GM12878 (cell line): ENCODE measurements around the gene TAF4. TPM values are rescaled to one million over a fixed set of nuclear protein-coding genes. Genes with fewer than 3 reads are reported as not detected.

Experiments
- ATAC-seq: fragments of 200-7000 bp; cut with Tn5 transposase; 3 replicates; pipeline ENCODE4 v1.9.1; 2020; ENCODE audit warnings: mild to moderate bottlenecking, moderate library complexity
- BruUV-seq: library from RNA; stranded (reverse); fragments of 400-500 nt; replicated peaks from 2 replicates; lab custom pipeline; 2021; lab: Mats Ljungman, UMichigan
- CTCF ChIA-PET: fragments of 300-600 bp; sonication (Branson Sonifier 250); formaldehyde crosslinking; extraction: SDS; loops from one replicate; lab custom pipeline; 2021; ENCODE audit warnings: inconsistent platforms; lab: Yijun Ruan, JAX
- POLR2A ChIA-PET: fragments of 350-600 bp; formaldehyde crosslinking; extraction: SDS; loops from one replicate; lab custom pipeline; 2021; ENCODE audit warnings: inconsistent platforms; lab: Charles Lee
- RAD21 ChIA-PET: fragments of 300-600 bp; sonication (Branson Sonifier 250); formaldehyde crosslinking; loops from one replicate; lab custom pipeline; 2023; ENCODE audit warnings: antibody characterized with exemption; ENCODE audit not compliant: unreplicated experiment; lab: Charles Lee
- SMC1A ChIA-PET: fragments of 300-600 bp; sonication (Branson Sonifier 250); formaldehyde crosslinking; loops from one replicate; lab custom pipeline; 2023; ENCODE audit not compliant: unreplicated experiment, uncharacterized antibody; lab: Charles Lee
- DNase-seq: peaks from one replicate; pipeline ENCODE4 v3.0.0-alpha.2; 2011; ENCODE audit warnings: low read depth, low spot score
- FAIRE-seq: peaks from 3 replicates; lab custom pipeline; 2011; peaks lifted over from hg19 to GRCh38; lab: Jason Lieb, UNC
- H2AFZ ChIP-seq: 2 replicates; pipeline ENCODE4 v1.6.0; 2011; ENCODE audit warnings: low read depth, low read length, control low read depth; ENCODE audit not compliant: control insufficient read depth
- H3K27ac ChIP-seq: 2 replicates; pipeline ENCODE4 v1.5.1; 2011; ENCODE audit warnings: control low read depth; ENCODE audit not compliant: control insufficient read depth, insufficient read depth
- H3K27me3 ChIP-seq, 2 experiments: replicated peaks in 1 of 2; 2 replicates each; pipeline versions ENCODE4 v1.6.0 to v1.6.1; 2011; ENCODE audit warnings: low read length in 1 of 2; ENCODE audit not compliant: control insufficient read depth in 2 of 2, insufficient read depth in 2 of 2
- H3K36me3 ChIP-seq, 2 experiments: 2 replicates each; pipeline ENCODE4 v1.5.1; 2011; ENCODE audit warnings: low read length in 1 of 2; ENCODE audit not compliant: control insufficient read depth in 2 of 2, insufficient read depth in 2 of 2
- H3K4me1 ChIP-seq: 2 replicates; pipeline ENCODE4 v1.6.1; 2011; ENCODE audit warnings: mild to moderate bottlenecking, low read length, moderate library complexity, mixed read lengths; ENCODE audit not compliant: control insufficient read depth, insufficient read depth
- H3K4me2 ChIP-seq: 2 replicates; pipeline ENCODE4 v1.6.0; 2011; ENCODE audit warnings: control low read depth; ENCODE audit not compliant: control insufficient read depth, insufficient read depth
- H3K4me3 ChIP-seq: fragments of 200-600 bp; sonication (generic); 2 replicates; pipeline ENCODE4 v1.5.1; 2016
- H3K79me2 ChIP-seq: 2 replicates; pipeline ENCODE4 v1.6.0; 2011; ENCODE audit warnings: low read length; ENCODE audit not compliant: control insufficient read depth, insufficient read depth
- H3K9ac ChIP-seq: 2 replicates; pipeline ENCODE4 v1.8.0; 2011; ENCODE audit warnings: low read length, control low read depth, mixed read lengths; ENCODE audit not compliant: control insufficient read depth, insufficient read depth
- H3K9me3 ChIP-seq: replicated peaks from 3 replicates; pipeline ENCODE4 v1.5.1; 2011; ENCODE audit warnings: mild to moderate bottlenecking, low read length; ENCODE audit not compliant: control insufficient read depth, insufficient read depth
- H4K20me1 ChIP-seq: 2 replicates; pipeline ENCODE4 v1.6.0; 2011; ENCODE audit not compliant: control insufficient read depth, insufficient read depth
- CREM ChIP-seq: IDR thresholded peaks from 2 replicates; pipeline ENCODE4 v1.6.1; 2014; ENCODE audit warnings: antibody characterized with exemption, low read depth
- CTCF ChIP-seq, 3 experiments: IDR thresholded peaks in 2 of 3; conservative IDR thresholded peaks in 1 of 3; 2 replicates each; pipeline ENCODE4 v1.5.1; 2011; ENCODE audit warnings: low read depth in 3 of 3, low read length in 3 of 3, mild to moderate bottlenecking in 3 of 3, control low read depth in 2 of 3, moderate library complexity in 2 of 3, inconsistent platforms in 1 of 3, mixed read lengths in 1 of 3; ENCODE audit not compliant: control insufficient read depth in 2 of 3, insufficient read depth in 1 of 3; ENCODE audit errors: extremely low read depth in 1 of 3
- E4F1 ChIP-seq: fragments of 450-650 bp; IDR thresholded peaks from 2 replicates; pipeline ENCODE4 v1.6.1; 2018; ENCODE audit warnings: borderline replicate concordance, mild to moderate bottlenecking; ENCODE audit not compliant: partially characterized antibody
- LARP7 ChIP-seq: fragments of 450-650 bp; IDR thresholded peaks from 2 replicates; pipeline ENCODE4 v1.6.1; 2017; ENCODE audit warnings: mild to moderate bottlenecking
- MAX ChIP-seq: IDR thresholded peaks from 2 replicates; pipeline ENCODE4 v1.6.1; 2012; ENCODE audit warnings: low read depth, low read length, improper control_type of control experiment
- NR2C2 ChIP-seq: IDR thresholded peaks from 2 replicates; pipeline ENCODE4 v1.6.1; 2011; ENCODE audit warnings: borderline replicate concordance, low read depth; ENCODE audit not compliant: control insufficient read depth, insufficient read length
- PKNOX1 ChIP-seq: fragments of 450-650 bp; IDR thresholded peaks from 2 replicates; pipeline ENCODE4 v1.6.1; 2016; ENCODE audit warnings: mild to moderate bottlenecking
- RB1 ChIP-seq: fragments of 450-650 bp; formaldehyde crosslinking; IDR thresholded peaks from 2 replicates; pipeline ENCODE4 v1.6.1; 2017; ENCODE audit warnings: mild to moderate bottlenecking, borderline replicate concordance
- RBBP5 ChIP-seq: fragments of 200-600 bp; sonication (generic); conservative IDR thresholded peaks from 2 replicates; pipeline ENCODE4 v1.6.1; 2016
- RFX5 ChIP-seq: IDR thresholded peaks from 2 replicates; pipeline ENCODE4 v1.6.1; 2011; ENCODE audit warnings: low read depth, low read length, improper control_type of control experiment
- SP1 ChIP-seq: IDR thresholded peaks from one replicate; pipeline ENCODE4 v1.6.1; 2011; ENCODE audit warnings: low read depth, low read length
- STAT1 ChIP-seq: fragments of 450-650 bp; conservative IDR thresholded peaks from 2 replicates; pipeline ENCODE4 v1.6.1; 2014; ENCODE audit warnings: antibody characterized with exemption, mild to moderate bottlenecking
- YY1 ChIP-seq: IDR thresholded peaks from 2 replicates; pipeline ENCODE4 v1.6.1; 2011; ENCODE audit warnings: low read depth, mild to moderate bottlenecking, low read length
- ZBTB40 ChIP-seq: fragments of 450-650 bp; IDR thresholded peaks from 2 replicates; pipeline ENCODE4 v1.6.1; 2016; ENCODE audit warnings: mild to moderate bottlenecking, moderate library complexity, borderline replicate concordance
- ZNF24 ChIP-seq: fragments of 450-650 bp; IDR thresholded peaks from 2 replicates; pipeline ENCODE4 v1.6.1; 2017; ENCODE audit warnings: antibody characterized with exemption, mild to moderate bottlenecking
- WGBS: methylation state at CpG from one replicate; pipeline ENCODE4 v1.1.6; 2016; ENCODE audit warnings: low lambda C conversion rate; ENCODE audit not compliant: insufficient replicate concordance, insufficient coverage; ENCODE audit errors: missing lambda C conversion rate; 5-methylcytosine and 5-hydroxymethylcytosine counted together
- in situ Hi-C: fragments of 300-500 bp; cut with MboI; formaldehyde crosslinking; loops from 9 replicates; pipeline ENCODE4 v1.14.3; 2018; ENCODE audit warnings: mixed read lengths
- intact Hi-C: fragments of 100-400 bp; cut with micrococcal nuclease; formaldehyde crosslinking; loops from one replicate; pipeline ENCODE4 v1.14.2; 2022; ENCODE audit not compliant: unreplicated experiment
- polyA plus RNA-seq, 11 experiments: library from polyadenylated mRNA; depleted of rRNA in 4 of 11; unstranded in 6 of 11; stranded (reverse) in 5 of 11; fragments of >200 nt; fragmentation: Nextera tagmentation in 4 of 11; fragmentation: Illumina TruSeq in 1 of 11; extraction: Ambion mirVana in 4 of 11; extraction: Trizol in 1 of 11; gene quantifications; 1 replicate in 1 of 11; 2 replicates in 10 of 11; pipeline versions ENCODE4 v1.2.1 to v1.2.3, GENCODE V29; 2011 to 2016; ENCODE audit warnings: inconsistent platforms in 2 of 11, missing spikeins in 2 of 11, low read depth in 1 of 11
- total RNA-seq, 4 experiments: library from RNA; depleted of rRNA in 3 of 4; stranded (reverse); fragments of >200 nt in 3 of 4; fragmentation: Illumina TruSeq in 1 of 4; extraction: Trizol in 1 of 4; gene quantifications; 2 replicates each; pipeline versions ENCODE4 v1.2.1 to v1.2.3, GENCODE V29; 2013 to 2021

The TAF4 gene
- total and polyA plus RNA-seq, 10 of the 15 experiments (the other 5 are each of a cell fraction or from before 2014, with no cell fraction given), result 0.39 to 16.9 (median 3.4) TPM

- H2AFZ ChIP-seq, result no peak overlapping the region
- no peaks in the 10 kb centered on the region for H3K36me3 ChIP-seq
- no peak overlapping the region for H3K9ac ChIP-seq
- WGBS, result 29% methylated on average over 16 of the region's 16 CpGs
- intact Hi-C loops, result no loop called here
- H4K20me1 ChIP-seq, result no peaks in the 10 kb centered on the region
- CTCF ChIA-PET, result no interaction called here
- no peak for TF ChIP-seq PKNOX1
- TF ChIP-seq RFX5, result no peak
- no peak for TF ChIP-seq SP1
- no peak for TF ChIP-seq ZNF24
- no peak for TF ChIP-seq RBBP5
- TF ChIP-seq ZBTB40, result no peak
- no peak for TF ChIP-seq E4F1
- no peak for TF ChIP-seq NR2C2
- no peak for TF ChIP-seq STAT1
- TF ChIP-seq LARP7, result no peak
- no peak for TF ChIP-seq RB1
- no peak for TF ChIP-seq CTCF (IDR thresholded peaks at IDR 0.05 in 2 of 3, conservative IDR thresholded peaks at IDR 0.05 in 1 of 3; ENCODE audit: control insufficient read depth in 2 of 3, extremely low read depth in 1 of 3, insufficient read depth in 1 of 3, low read depth in 3 of 3, low read length in 3 of 3)
- no peak for TF ChIP-seq YY1
- no peak for TF ChIP-seq MAX
- no peak for TF ChIP-seq CREM
- TF ChIP-seq, all 136 proteins: peak for 0
- H3K4me1 ChIP-seq, result no peaks in the 10 kb centered on the region
- ChIA-PET RAD21 (no interaction called here), POLR2A (no interaction called here), SMC1A (no interaction called here)
- ATAC-seq (no peak), DNase-seq (no peak), FAIRE-seq (no peak)
- no peaks in the 10 kb centered on the region for H3K79me2 ChIP-seq
- H3K9me3 ChIP-seq, result no peaks in the 10 kb centered on the region
- in situ Hi-C loops, result no loop called here
- BruUV-seq, result no TSS peak
- no peak overlapping the region for H3K4me2 ChIP-seq
- H3K4me3 ChIP-seq, result no peak overlapping the region
- no peak overlapping the region for H3K27ac ChIP-seq
- no peaks in the 10 kb centered on the region for H3K27me3 ChIP-seq
Measured at GRCh38 chr20:61954276-61955021, 111.2 kb downstream of the TAF4 start.
